HCT116 (cell line): Measurements from ENCODE around the gene RPH3AL. TPM values are rescaled to one million over a fixed set of nuclear protein-coding genes. Genes with fewer than 3 reads are reported as not detected.

Experiments used
- ATAC-seq: fragments of 200-7000 bp; cut with Tn5 transposase; 2 replicates; pipeline ENCODE4 v1.9.1; 2020; ENCODE audit warnings: mild to moderate bottlenecking, moderate library complexity
- BruUV-seq: library from RNA; stranded (reverse); fragments of 400-500 nt; replicated peaks from 2 replicates; lab custom pipeline; 2021; lab: Mats Ljungman, UMichigan
- CTCF ChIA-PET: fragments of 300-600 bp; sonication (Branson Sonifier 250); formaldehyde crosslinking; loops from one replicate; lab custom pipeline; 2021; ENCODE audit warnings: antibody characterized with exemption; lab: Charles Lee
- POLR2A ChIA-PET: fragments of 300-600, 350-600 bp; sonication (Branson Sonifier 250); formaldehyde crosslinking; loops from one replicate; lab custom pipeline; 2021; ENCODE audit warnings: antibody characterized with exemption; lab: Charles Lee
- RAD21 ChIA-PET, 2 experiments: fragments of 300-600 bp; sonication (Branson Sonifier 250); formaldehyde crosslinking; loops; one replicate each; lab custom pipeline; 2023; ENCODE audit warnings: low total read pairs in 2 of 2; ENCODE audit not compliant: uncharacterized antibody in 2 of 2, unreplicated experiment in 2 of 2, low non-redundant PET in 1 of 2; lab: Charles Lee
- DNase-seq: peaks from one replicate; pipeline ENCODE4 v3.0.0-alpha.2; 2010; ENCODE audit warnings: low read depth, low spot score
- H2AFZ ChIP-seq: fragments of 200-600 bp; shearing (Covaris generic), sonication (generic); 2 replicates; pipeline ENCODE4 v1.6.1; 2017; ENCODE audit warnings: low read depth, mixed run types, mixed read lengths, antibody characterized with exemption, low read length; ENCODE audit not compliant: poor library complexity, severe bottlenecking
- H3K27ac ChIP-seq: 2 replicates; pipeline ENCODE4 v1.5.1; 2012; ENCODE audit warnings: low read depth, low read length
- H3K27me3 ChIP-seq: fragments of 200-600 bp; sonication (generic); 2 replicates; pipeline ENCODE4 v1.6.1; 2016; ENCODE audit warnings: mixed run types, low read length, mixed read lengths; ENCODE audit not compliant: insufficient read depth
- H3K36me3 ChIP-seq, 2 experiments: fragments of 200-500 bp in 1 of 2; fragments of 200-600 bp in 1 of 2; sonication (Bioruptor generic) in 1 of 2; sonication (generic) in 1 of 2; 2 replicates each; pipeline versions ENCODE4 v1.5.1 to v1.6.1; 2014 to 2016; ENCODE audit warnings: low read length in 2 of 2, inconsistent platforms in 1 of 2, mixed read lengths in 1 of 2, mixed run types in 1 of 2; ENCODE audit not compliant: insufficient read depth in 2 of 2, control insufficient read depth in 1 of 2
- H3K4me1 ChIP-seq, 2 experiments: fragments of 200-600 bp in 1 of 2; sonication (generic) in 1 of 2; 2 replicates each; pipeline versions ENCODE4 v1.5.1 to v1.6.1; 2012 to 2017; ENCODE audit warnings: low read length in 2 of 2, inconsistent platforms in 1 of 2, mild to moderate bottlenecking in 1 of 2, mixed read lengths in 1 of 2, mixed run types in 1 of 2, moderate library complexity in 1 of 2; ENCODE audit not compliant: insufficient read depth in 2 of 2, control insufficient read depth in 1 of 2
- H3K4me2 ChIP-seq: fragments of 200-600 bp; sonication (generic); 2 replicates; pipeline ENCODE4 v1.6.1; 2017; ENCODE audit warnings: mixed run types, low read length, mixed read lengths
- H3K4me3 ChIP-seq, 2 experiments: fragments of 200-600 bp in 1 of 2; sonication (generic) in 1 of 2; replicated peaks in 1 of 2; 2 replicates each; pipeline ENCODE4 v1.5.1; 2011 to 2016; ENCODE audit warnings: low read length in 2 of 2, control low read depth in 1 of 2, low read depth in 1 of 2, mild to moderate bottlenecking in 1 of 2, mixed read lengths in 1 of 2, mixed run types in 1 of 2
- H3K79me2 ChIP-seq: fragments of 200-600 bp; sonication (generic); 2 replicates; pipeline ENCODE4 v1.6.1; 2017; ENCODE audit warnings: mild to moderate bottlenecking, mixed run types, low read length, moderate library complexity, mixed read lengths; ENCODE audit not compliant: insufficient read depth
- H3K9ac ChIP-seq: fragments of 200-600 bp; sonication (generic); 2 replicates; pipeline ENCODE4 v1.6.1; 2016; ENCODE audit warnings: low read length, mixed read lengths
- H3K9me2 ChIP-seq: fragments of 200-600 bp; sonication (generic), shearing (Covaris generic); 2 replicates; pipeline ENCODE4 v1.6.1; 2017; ENCODE audit warnings: mixed run types, mild to moderate bottlenecking, moderate library complexity; ENCODE audit not compliant: insufficient read depth
- H3K9me3 ChIP-seq, 2 experiments: fragments of 200-500 bp in 1 of 2; fragments of 200-600 bp in 1 of 2; sonication (Bioruptor generic) in 1 of 2; sonication (generic) in 1 of 2; 2 replicates each; pipeline ENCODE4 v1.6.1; 2014 to 2017; ENCODE audit warnings: low read length in 2 of 2, mixed read lengths in 2 of 2, inconsistent platforms in 1 of 2, low read depth in 1 of 2, mild to moderate bottlenecking in 1 of 2, mixed run types in 1 of 2, moderate library complexity in 1 of 2; ENCODE audit not compliant: control insufficient read depth in 1 of 2, insufficient read depth in 1 of 2
- H4K20me1 ChIP-seq: fragments of 200-600 bp; sonication (generic), shearing (Covaris generic); 2 replicates; pipeline ENCODE4 v1.6.1; 2017; ENCODE audit warnings: mixed run types, mild to moderate bottlenecking, moderate library complexity; ENCODE audit not compliant: insufficient read depth
- ATF3 ChIP-seq: IDR thresholded peaks from 2 replicates; pipeline ENCODE4 v1.6.1; 2012
- CBX3 ChIP-seq: IDR thresholded peaks from 2 replicates; pipeline ENCODE4 v1.6.1; 2012; ENCODE audit warnings: low read depth
- CEBPB ChIP-seq: IDR thresholded peaks from 2 replicates; pipeline ENCODE4 v1.6.1; 2012; ENCODE audit warnings: low read depth
- CTCF ChIP-seq, 3 experiments: fragments of 200-600 bp in 1 of 3; sonication (generic) in 1 of 3; IDR thresholded peaks in 2 of 3; conservative IDR thresholded peaks in 1 of 3; 2 replicates each; pipeline ENCODE4 v1.5.1; 2012 to 2017; ENCODE audit warnings: low read depth in 2 of 3, low read length in 2 of 3, antibody characterized with exemption in 1 of 3, borderline replicate concordance in 1 of 3, control low read depth in 1 of 3, mild to moderate bottlenecking in 1 of 3, mixed read lengths in 1 of 3, mixed run types in 1 of 3, moderate library complexity in 1 of 3; ENCODE audit not compliant: insufficient read depth in 1 of 3
- EGR1 ChIP-seq: IDR thresholded peaks from 2 replicates; pipeline ENCODE4 v1.6.1; 2012; ENCODE audit warnings: low read depth
- ELF1 ChIP-seq: IDR thresholded peaks from 2 replicates; pipeline ENCODE4 v1.6.1; 2012; ENCODE audit warnings: low read depth, borderline replicate concordance
- EZH2 ChIP-seq: fragments of 200-600 bp; sonication (generic); IDR thresholded peaks from 2 replicates; pipeline ENCODE4 v1.6.1; 2017; ENCODE audit warnings: antibody characterized with exemption, mixed run types
- FOSL1 ChIP-seq: IDR thresholded peaks from 2 replicates; pipeline ENCODE4 v1.6.1; 2012; ENCODE audit warnings: low read depth
- JUND ChIP-seq: IDR thresholded peaks from 2 replicates; pipeline ENCODE4 v1.6.1; 2012
- POLR2A ChIP-seq: IDR thresholded peaks from 2 replicates; pipeline ENCODE4 v1.7.0; 2011; ENCODE audit warnings: borderline replicate concordance; ENCODE audit not compliant: insufficient read depth, insufficient read length; ENCODE audit errors: extremely low read depth
- POLR2AphosphoS5 ChIP-seq: IDR thresholded peaks from 2 replicates; pipeline ENCODE4 v1.6.1; 2011; ENCODE audit warnings: mild to moderate bottlenecking, low read depth, low read length, moderate library complexity
- RAD21 ChIP-seq: IDR thresholded peaks from 2 replicates; pipeline ENCODE4 v1.6.1; 2012; ENCODE audit warnings: low read depth, mild to moderate bottlenecking
- SP1 ChIP-seq: IDR thresholded peaks from 2 replicates; pipeline ENCODE4 v1.6.1; 2012; ENCODE audit warnings: low read depth
- SRF ChIP-seq: IDR thresholded peaks from 2 replicates; pipeline ENCODE4 v1.6.1; 2012; ENCODE audit warnings: low read depth
- TCF7L2 ChIP-seq: IDR thresholded peaks from 2 replicates; pipeline ENCODE4 v1.7.0; 2011; ENCODE audit warnings: borderline replicate concordance, inconsistent platforms; ENCODE audit not compliant: insufficient read depth, insufficient read length; ENCODE audit errors: extremely low read depth
- YY1 ChIP-seq: IDR thresholded peaks from 2 replicates; pipeline ENCODE4 v1.6.1; 2011; ENCODE audit warnings: low read length, low read depth, moderate library complexity, mild to moderate bottlenecking; ENCODE audit not compliant: insufficient replicate concordance; ENCODE audit errors: extremely low read depth
- ZBTB33 ChIP-seq: IDR thresholded peaks from 2 replicates; pipeline ENCODE4 v1.6.1; 2011; ENCODE audit warnings: mild to moderate bottlenecking, low read length, moderate library complexity; ENCODE audit not compliant: insufficient replicate concordance; ENCODE audit errors: extremely low read depth
- ZFX ChIP-seq: fragments of 450-650 bp; IDR thresholded peaks from 2 replicates; pipeline ENCODE4 v1.6.1; 2017
- ZNF274 ChIP-seq: fragments of 200-500 bp; sonication (Bioruptor generic); IDR thresholded peaks from 2 replicates; pipeline ENCODE4 v1.6.1; 2014; ENCODE audit warnings: mild to moderate bottlenecking, low read depth, low read length, inconsistent platforms
- intact Hi-C: fragments of 100-400 bp; cut with micrococcal nuclease; formaldehyde crosslinking; loops from 2 replicates; pipeline ENCODE4 v1.10.0; 2022
- total RNA-seq: library from RNA; stranded (reverse); gene quantifications from one replicate; pipeline ENCODE4 v1.2.1, GENCODE V29; 2021; ENCODE audit not compliant: unreplicated experiment

The RPH3AL gene
- total RNA-seq, 1 experiment from 2014 or later, result 17.0 TPM

GRCh38 chr17:353838-354234 is 1.2 kb upstream of the RPH3AL start:
- no peaks in the 10 kb centered on the region for H3K36me3 ChIP-seq
- no peak overlapping the region for H3K4me3 ChIP-seq
- H2AFZ ChIP-seq, result no peak overlapping the region
- ATAC-seq, result no peak
- DNase-seq, result no peak
- H3K27ac ChIP-seq, result no peak overlapping the region
- H3K9ac ChIP-seq, result no peak overlapping the region
- RAD21 ChIA-PET, result no interaction called here
- no TSS peak for BruUV-seq
- H3K4me1 ChIP-seq, result peaks cover 13 to 39% of the 10 kb centered on the region in 2 experiments
- POLR2A ChIA-PET, result no interaction called here
- no peak for TF ChIP-seq SRF
- no peak for TF ChIP-seq RAD21
- no peak for TF ChIP-seq FOSL1
- no peak for TF ChIP-seq POLR2A
- TF ChIP-seq SP1, result no peak
- no peak for TF ChIP-seq EZH2
- TF ChIP-seq ATF3, result no peak
- TF ChIP-seq YY1, result no peak
- no peak for TF ChIP-seq POLR2AphosphoS5
- no peak for TF ChIP-seq ZBTB33
- no peak for TF ChIP-seq ELF1
- no peak for TF ChIP-seq CTCF (IDR thresholded peaks at IDR 0.05 in 2 of 3, conservative IDR thresholded peaks at IDR 0.05 in 1 of 3; ENCODE audit: borderline replicate concordance in 1 of 3, insufficient read depth in 1 of 3, low read depth in 2 of 3, low read length in 2 of 3)
- TF ChIP-seq CEBPB, result no peak
- no peak for TF ChIP-seq TCF7L2
- no peak for TF ChIP-seq JUND
- TF ChIP-seq EGR1, result no peak
- TF ChIP-seq ZFX, result no peak
- TF ChIP-seq CBX3, result no peak
- no peak for TF ChIP-seq ZNF274
- no peaks in the 10 kb centered on the region for H3K9me2 ChIP-seq
- H3K9me3 ChIP-seq, result no peaks in the 10 kb centered on the region; a peak in 2 of 4 replicates
- intact Hi-C loops, result no loop called here
- H3K4me2 ChIP-seq, result no peak overlapping the region
- no peaks in the 10 kb centered on the region for H3K27me3 ChIP-seq
- CTCF ChIA-PET, result no interaction called here
- no peaks in the 10 kb centered on the region for H4K20me1 ChIP-seq
- H3K79me2 ChIP-seq, result 0 out of 2 replicates have a peak, but pooled peaks cover 9% of the 10 kb centered on the region
